Liver (tissue), 9 donors: ENCODE results near the gene USH2A. TPM values are rescaled to one million over a fixed set of nuclear protein-coding genes. Genes with fewer than 3 reads are reported as not detected.

Source experiments
- DNase-seq: peaks from one replicate; pipeline ENCODE4 v3.0.0-alpha.2; 2017; ENCODE audit warnings: low spot score
- H3K27ac ChIP-seq, 2 donors: one replicate each; pipeline ENCODE4 v1.7.0; 2013; ENCODE audit warnings: inconsistent platforms in 2 of 2, low read length in 2 of 2, control low read depth in 1 of 2, low read depth in 1 of 2, mild to moderate bottlenecking in 1 of 2
- H3K27me3 ChIP-seq, 4 donors: one replicate each; pipeline versions ENCODE4 v1.6.1 to v1.7.0; 2013; ENCODE audit warnings: low read length in 3 of 4, inconsistent platforms in 1 of 4, mild to moderate bottlenecking in 1 of 4, moderate library complexity in 1 of 4; ENCODE audit not compliant: control insufficient read depth in 4 of 4, insufficient read depth in 4 of 4
- H3K36me3 ChIP-seq, 4 donors: one replicate each; pipeline versions ENCODE4 v1.6.1 to v1.7.0; 2013; ENCODE audit warnings: low read length in 3 of 4, mild to moderate bottlenecking in 3 of 4, low read depth in 1 of 4, moderate library complexity in 1 of 4; ENCODE audit not compliant: control insufficient read depth in 4 of 4, insufficient read depth in 3 of 4
- H3K4me1 ChIP-seq, 4 donors: one replicate each; pipeline versions ENCODE4 v1.6.1 to v1.7.0; 2013; ENCODE audit warnings: low read length in 3 of 4, mild to moderate bottlenecking in 3 of 4, moderate library complexity in 1 of 4; ENCODE audit not compliant: control insufficient read depth in 4 of 4, insufficient read depth in 4 of 4
- H3K4me3 ChIP-seq, 3 donors: one replicate each; pipeline versions ENCODE4 v1.6.1 to v1.7.0; 2013; ENCODE audit warnings: low read length in 3 of 3, control low read depth in 1 of 3, low read depth in 1 of 3, mild to moderate bottlenecking in 1 of 3
- H3K9ac ChIP-seq, 2 donors: one replicate each; pipeline ENCODE4 v1.7.0; 2013; ENCODE audit warnings: low read length in 2 of 2, mild to moderate bottlenecking in 2 of 2, moderate library complexity in 2 of 2, control low read depth in 1 of 2, low read depth in 1 of 2
- H3K9me3 ChIP-seq, 4 donors: one replicate each; pipeline versions ENCODE4 v1.6.1 to v1.7.0; 2013; ENCODE audit warnings: low read length in 3 of 4; ENCODE audit not compliant: control insufficient read depth in 4 of 4
- CTCF ChIP-seq: fragments of 150-350 bp; IDR thresholded peaks from 2 replicates; pipeline ENCODE4 v1.5.1; 2017; ENCODE audit warnings: improper control_type of control experiment, low read depth, low read length; ENCODE audit not compliant: missing input control
- EGR1 ChIP-seq, 2 donors: IDR thresholded peaks; 2 replicates each; pipeline ENCODE4 v1.6.1; 2016 to 2018; ENCODE audit warnings: antibody characterized with exemption in 2 of 2, low read depth in 2 of 2
- FOXA1 ChIP-seq: IDR thresholded peaks from 2 replicates; pipeline ENCODE4 v1.6.1; 2016; ENCODE audit warnings: antibody characterized with exemption
- FOXA2 ChIP-seq: IDR thresholded peaks from 2 replicates; pipeline ENCODE4 v1.6.1; 2016; ENCODE audit warnings: antibody characterized with exemption
- GABPA ChIP-seq, 2 donors: IDR thresholded peaks in 1 of 2; conservative IDR thresholded peaks in 1 of 2; 2 replicates each; pipeline ENCODE4 v1.6.1; 2016; ENCODE audit warnings: antibody characterized with exemption in 2 of 2, mild to moderate bottlenecking in 1 of 2, moderate library complexity in 1 of 2
- HNF4A ChIP-seq, 2 donors: conservative IDR thresholded peaks; 2 replicates each; pipeline ENCODE4 v1.6.1; 2016; ENCODE audit warnings: antibody characterized with exemption in 2 of 2, mild to moderate bottlenecking in 2 of 2
- HNF4G ChIP-seq: IDR thresholded peaks from 2 replicates; pipeline ENCODE4 v1.6.1; 2016; ENCODE audit warnings: antibody characterized with exemption
- JUND ChIP-seq, 2 donors: IDR thresholded peaks; 2 replicates each; pipeline ENCODE4 v1.6.1; 2016; ENCODE audit warnings: antibody characterized with exemption in 2 of 2
- NR2F2 ChIP-seq: IDR thresholded peaks from 2 replicates; pipeline ENCODE4 v1.6.1; 2016; ENCODE audit warnings: antibody characterized with exemption
- RAD21 ChIP-seq, 2 donors: IDR thresholded peaks; 2 replicates each; pipeline ENCODE4 v1.6.1; 2016; ENCODE audit warnings: antibody characterized with exemption in 2 of 2, mild to moderate bottlenecking in 2 of 2
- REST ChIP-seq: IDR thresholded peaks from 2 replicates; pipeline ENCODE4 v1.6.1; 2016; ENCODE audit warnings: antibody characterized with exemption, mild to moderate bottlenecking
- RXRA ChIP-seq, 2 donors: IDR thresholded peaks; 2 replicates each; pipeline ENCODE4 v1.6.1; 2017 to 2018; ENCODE audit warnings: antibody characterized with exemption in 2 of 2, mild to moderate bottlenecking in 1 of 2
- SP1 ChIP-seq: IDR thresholded peaks from 2 replicates; pipeline ENCODE4 v1.6.1; 2018; ENCODE audit warnings: antibody characterized with exemption, mild to moderate bottlenecking
- TAF1 ChIP-seq: conservative IDR thresholded peaks from 2 replicates; pipeline ENCODE4 v1.6.1; 2016; ENCODE audit warnings: antibody characterized with exemption, mild to moderate bottlenecking
- YY1 ChIP-seq: IDR thresholded peaks from 2 replicates; pipeline ENCODE4 v1.6.1; 2016; ENCODE audit warnings: antibody characterized with exemption, mild to moderate bottlenecking
- ZBTB33 ChIP-seq: IDR thresholded peaks from 2 replicates; pipeline ENCODE4 v1.6.1; 2016; ENCODE audit warnings: antibody characterized with exemption
- WGBS: extraction: QIAGEN DNeasy Blood & Tissue Kit; methylation state at CpG from one replicate; pipeline ENCODE4 v1.1.7; 2013; 5-methylcytosine and 5-hydroxymethylcytosine counted together
- polyA plus RNA-seq, 2 donors: library from polyadenylated mRNA; stranded (reverse) in 1 of 2; unstranded in 1 of 2; fragments of 200-250 nt in 1 of 2; fragments of >200 nt in 1 of 2; fragmentation: Nextera tagmentation in 1 of 2; extraction: Ambion mirVana in 1 of 2; gene quantifications; one replicate each; pipeline versions ENCODE4 v1.2.1 to v1.2.3, GENCODE V29; 2013 to 2015
- total RNA-seq, 2 donors: library from RNA; depleted of rRNA; stranded (reverse); fragments of >200 nt; gene quantifications; one replicate each; pipeline ENCODE4 v1.2.3, GENCODE V29; 2014
- TF ChIP-seq, protein P1 (sequence below): IDR thresholded peaks from 2 replicates; pipeline ENCODE4 v1.6.1; 2016; ENCODE audit warnings: antibody characterized with exemption
- donor health status: healthy.
- donor health status: healthy.
- donor health status: healthy.
- donor health status: healthy.
- donor health status: healthy.

USH2A gene
- total and polyA plus RNA-seq, 4 donors = 0.14 to 1.0 (median 0.31) TPM

- H3K27ac ChIP-seq = no peak overlapping the region
Observed at GRCh38 chr1:216181590-216181989, 241.7 kb downstream of the USH2A start.

More at GRCh38 chr1:216181590-216181989, 241.7 kb downstream of the USH2A start:
- Histone ChIP-seq H3K4me3 (no peak overlapping the region), H3K9me3 (no peaks in the 10 kb centered on the region), H3K9ac (no peak overlapping the region), H3K36me3 (no peaks in the 10 kb centered on the region), H3K27me3 (no peaks in the 10 kb centered on the region), H3K4me1 (peaks cover 0 to 2% (median 0%) of the 10 kb centered on the region in 4 donors)
- TF ChIP-seq FOXA2 (no peak), HNF4G (no peak), JUND (IDR thresholded peaks at IDR 0.05) (no peak), SP1 (no peak), RAD21 (IDR thresholded peaks at IDR 0.05) (no peak), ZBTB33 (no peak), FOXA1 (no peak), NR2F2 (no peak), REST (no peak), GABPA (IDR thresholded peaks at IDR 0.05 in 1 of 2, conservative IDR thresholded peaks at IDR 0.05 in 1 of 2) (no peak), YY1 (no peak), TAF1 (no peak), HNF4A (conservative IDR thresholded peaks at IDR 0.05) (no peak), EGR1 (IDR thresholded peaks at IDR 0.05; ENCODE audit: low read depth in 2 of 2) (no peak), RXRA (IDR thresholded peaks at IDR 0.05) (no peak), CTCF (no peak)
- TF ChIP-seq, protein P1, sequence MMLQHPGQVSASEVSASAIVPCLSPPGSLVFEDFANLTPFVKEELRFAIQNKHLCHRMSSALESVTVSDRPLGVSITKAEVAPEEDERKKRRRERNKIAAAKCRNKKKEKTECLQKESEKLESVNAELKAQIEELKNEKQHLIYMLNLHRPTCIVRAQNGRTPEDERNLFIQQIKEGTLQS = no peak
- DNase-seq = no peak
- 87% methylated on average over 3 of the region's 3 CpGs for WGBS
